ENCODE results near the gene BOK.

BOK gene

GRCh38 chr2:241530571-241530970 is 28.0 kb upstream of the BOK start:
- Histone ChIP-seq H3K4me2 (no peak overlapping the region), H3K27ac (no peak overlapping the region), H3K4me1 (no peaks in the 10 kb centered on the region), H3K27me3 (no peaks in the 10 kb centered on the region), H3K4me3 (no peak overlapping the region), H4K20me1 (no peaks in the 10 kb centered on the region), H3K9ac (no peak overlapping the region), H3K9me3 (peaks cover 19% of the 10 kb centered on the region), H3K36me3 (no peaks in the 10 kb centered on the region)
- TF ChIP-seq Cebpa-rat (IDR thresholded peaks at IDR 0.05): no peak

GRCh38 chr2:241531161-241531722 is 27.3 kb upstream of the BOK start:
- Histone ChIP-seq H3K36me3 (no peaks in the 10 kb centered on the region), H3K4me1 (peaks cover 3% of the 10 kb centered on the region), H3K9ac (no peak overlapping the region), H3K4me2 (no peak overlapping the region), H3K27me3 (no peaks in the 10 kb centered on the region), H4K20me1 (no peaks in the 10 kb centered on the region), H3K9me3 (peaks cover 13% of the 10 kb centered on the region), H3K4me3 (no peak overlapping the region), H3K27ac (no peak overlapping the region)
- no peak for TF ChIP-seq Cebpa-rat (IDR thresholded peaks at IDR 0.05)

- H3K4me3 ChIP-seq: no peak overlapping the region
- no peak overlapping the region for H3K27ac ChIP-seq
- H3K4me2 ChIP-seq: no peak overlapping the region
- no peaks in the 10 kb centered on the region for H3K36me3 ChIP-seq
- H3K4me1 ChIP-seq: peaks cover 9% of the 10 kb centered on the region
- no peaks in the 10 kb centered on the region for H4K20me1 ChIP-seq
- no peak overlapping the region for H3K9ac ChIP-seq
- H3K27me3 ChIP-seq: no peaks in the 10 kb centered on the region
- H3K9me3 ChIP-seq: peaks cover 3% of the 10 kb centered on the region; the same call in 1 of the 2 replicates
- no peak for TF ChIP-seq Cebpa-rat (IDR thresholded peaks at IDR 0.05)
Measured at GRCh38 chr2:241532168-241532567, 26.4 kb upstream of the BOK start.

- Histone ChIP-seq H4K20me1 (no peaks in the 10 kb centered on the region), H3K4me2 (no peak overlapping the region)
- TF ChIP-seq Cebpa-rat (IDR thresholded peaks at IDR 0.05): no peak
Measured at GRCh38 chr2:241532733-241533601, 25.6 kb upstream of the BOK start.

GRCh38 chr2:241534293-241534692 is 24.3 kb upstream of the BOK start:
- Histone ChIP-seq H3K9me3 (no peaks in the 10 kb centered on the region), H4K20me1 (no peaks in the 10 kb centered on the region), H3K9ac (no peak overlapping the region), H3K4me2 (no peak overlapping the region), H3K27me3 (no peaks in the 10 kb centered on the region), H3K4me3 (no peak overlapping the region), H3K36me3 (no peaks in the 10 kb centered on the region), H3K27ac (no peak overlapping the region), H3K4me1 (peaks cover 11% of the 10 kb centered on the region)
- no peak for TF ChIP-seq Cebpa-rat (IDR thresholded peaks at IDR 0.05)

More at GRCh38 chr2:241532733-241533601, 25.6 kb upstream of the BOK start:
- peaks cover 9% of the 10 kb centered on the region for H3K4me1 ChIP-seq
- no peak overlapping the region for H3K27ac ChIP-seq
- no peak overlapping the region for H3K4me3 ChIP-seq
- H3K9me3 ChIP-seq: no peaks in the 10 kb centered on the region
- no peaks in the 10 kb centered on the region for H3K36me3 ChIP-seq
- H3K9ac ChIP-seq: no peak overlapping the region
- no peaks in the 10 kb centered on the region for H3K27me3 ChIP-seq

- Histone ChIP-seq H3K27me3 (no peaks in the 10 kb centered on the region), H3K4me3 (no peak overlapping the region), H3K9me3 (no peaks in the 10 kb centered on the region), H3K4me1 (peaks cover 17% of the 10 kb centered on the region), H3K36me3 (no peaks in the 10 kb centered on the region), H3K9ac (no peak overlapping the region), H3K27ac (no peak overlapping the region), H3K4me2 (no peak overlapping the region), H4K20me1 (no peaks in the 10 kb centered on the region)
- TF ChIP-seq Cebpa-rat (IDR thresholded peaks at IDR 0.05): no peak
Measured at GRCh38 chr2:241534701-241535375, 23.7 kb upstream of the BOK start.

- H3K4me2 ChIP-seq: peak overlapping the region; percentile 57
Measured at GRCh38 chr2:241535871-241536655, 22.5 kb upstream of the BOK start.

GRCh38 chr2:241538838-241539615 is 19.5 kb upstream of the BOK start:
- no peaks in the 10 kb centered on the region for H3K9me3 ChIP-seq
- H3K4me1 ChIP-seq: peaks cover 44% of the 10 kb centered on the region
- H3K36me3 ChIP-seq: no peaks in the 10 kb centered on the region
- no peak for TF ChIP-seq Cebpa-rat (IDR thresholded peaks at IDR 0.05)
- no peaks in the 10 kb centered on the region for H3K27me3 ChIP-seq
- no peak overlapping the region for H3K4me3 ChIP-seq
- no peak overlapping the region for H3K27ac ChIP-seq
- peak overlapping the region; percentile 96 for H3K4me2 ChIP-seq
- no peak overlapping the region for H3K9ac ChIP-seq
- no peaks in the 10 kb centered on the region for H4K20me1 ChIP-seq

More at GRCh38 chr2:241535871-241536655, 22.5 kb upstream of the BOK start:
- H3K9ac ChIP-seq: no peak overlapping the region
- H3K27me3 ChIP-seq: no peaks in the 10 kb centered on the region
- H3K9me3 ChIP-seq: no peaks in the 10 kb centered on the region
- TF ChIP-seq Cebpa-rat (IDR thresholded peaks at IDR 0.05): no peak
- H3K4me3 ChIP-seq: no peak overlapping the region
- H3K27ac ChIP-seq: no peak overlapping the region
- H4K20me1 ChIP-seq: no peaks in the 10 kb centered on the region
- no peaks in the 10 kb centered on the region for H3K36me3 ChIP-seq
- peaks cover 28% of the 10 kb centered on the region for H3K4me1 ChIP-seq

Data from BLaER1 (cell line).